ENCODE measurements around the gene AGFG1.

Gene AGFG1

DNA sequence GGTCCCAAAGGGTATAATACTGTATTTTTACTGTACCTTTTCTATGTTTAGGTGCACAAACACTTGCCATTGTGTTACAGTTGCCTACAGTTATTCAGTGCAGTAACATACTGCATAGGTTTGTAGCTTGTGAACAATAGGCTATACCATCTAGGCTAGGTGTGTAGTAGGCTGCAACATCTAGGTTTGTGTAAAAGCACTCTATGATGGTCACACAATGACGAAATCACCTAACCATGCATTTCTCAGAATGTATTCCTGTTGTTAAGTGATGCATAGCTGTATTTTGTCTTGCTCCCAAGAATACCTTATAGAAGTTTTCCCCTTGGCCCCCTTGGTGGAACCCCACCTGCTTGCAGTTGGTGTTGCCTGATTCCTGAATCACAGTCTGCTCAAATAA lies 29.3 kb upstream of the AGFG1 start:
- TF ChIP-seq, protein P1, sequence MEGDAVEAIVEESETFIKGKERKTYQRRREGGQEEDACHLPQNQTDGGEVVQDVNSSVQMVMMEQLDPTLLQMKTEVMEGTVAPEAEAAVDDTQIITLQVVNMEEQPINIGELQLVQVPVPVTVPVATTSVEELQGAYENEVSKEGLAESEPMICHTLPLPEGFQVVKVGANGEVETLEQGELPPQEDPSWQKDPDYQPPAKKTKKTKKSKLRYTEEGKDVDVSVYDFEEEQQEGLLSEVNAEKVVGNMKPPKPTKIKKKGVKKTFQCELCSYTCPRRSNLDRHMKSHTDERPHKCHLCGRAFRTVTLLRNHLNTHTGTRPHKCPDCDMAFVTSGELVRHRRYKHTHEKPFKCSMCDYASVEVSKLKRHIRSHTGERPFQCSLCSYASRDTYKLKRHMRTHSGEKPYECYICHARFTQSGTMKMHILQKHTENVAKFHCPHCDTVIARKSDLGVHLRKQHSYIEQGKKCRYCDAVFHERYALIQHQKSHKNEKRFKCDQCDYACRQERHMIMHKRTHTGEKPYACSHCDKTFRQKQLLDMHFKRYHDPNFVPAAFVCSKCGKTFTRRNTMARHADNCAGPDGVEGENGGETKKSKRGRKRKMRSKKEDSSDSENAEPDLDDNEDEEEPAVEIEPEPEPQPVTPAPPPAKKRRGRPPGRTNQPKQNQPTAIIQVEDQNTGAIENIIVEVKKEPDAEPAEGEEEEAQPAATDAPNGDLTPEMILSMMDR (IDR thresholded peaks at IDR 0.05), result no peak

DNA sequence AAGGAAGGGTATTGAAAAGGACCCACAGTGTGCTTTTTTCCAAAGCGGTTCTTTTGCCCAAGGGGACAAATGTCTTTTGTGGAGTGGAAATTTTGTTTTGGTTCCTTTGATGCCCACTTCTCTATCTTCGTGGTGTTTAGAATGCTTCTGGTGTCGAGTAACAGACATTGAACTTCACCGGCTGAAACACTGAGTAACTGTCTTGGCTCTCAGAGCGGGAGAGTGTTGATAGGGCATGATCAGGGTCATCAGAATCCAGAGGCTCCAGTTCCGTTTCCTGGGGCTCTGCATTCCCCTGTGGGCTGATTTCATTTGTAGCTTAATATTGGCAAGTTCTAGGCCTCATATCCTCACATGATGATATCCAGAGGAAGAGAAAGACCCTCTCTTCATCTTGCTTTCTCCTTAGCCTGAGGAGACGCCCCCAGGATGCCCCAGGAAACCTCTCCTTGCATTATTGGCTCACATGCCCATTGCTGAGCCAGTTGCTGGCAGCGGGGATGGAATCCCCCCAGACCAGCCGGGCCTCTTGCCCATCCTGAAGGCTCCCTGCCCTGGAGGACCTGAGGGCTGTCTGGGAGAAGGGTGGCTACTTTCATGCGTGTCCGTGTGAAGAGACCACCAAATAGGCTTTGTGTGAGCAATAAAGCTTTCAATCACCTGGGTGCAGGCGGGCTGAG lies 27.9 kb upstream of the AGFG1 start:
- TF ChIP-seq, protein P1 (IDR thresholded peaks at IDR 0.05), result no peak

GRCh38 chr2:227447606-227448005 lies 24.4 kb upstream of the AGFG1 start:
- TF ChIP-seq, protein P1 (IDR thresholded peaks at IDR 0.05), result no peak

- TF ChIP-seq, protein P1 (IDR thresholded peaks at IDR 0.05), result no peak
Observed at GRCh38 chr2:227450311-227450841, 21.6 kb upstream of the AGFG1 start.

GRCh38 chr2:227450926-227451654 lies 20.9 kb upstream of the AGFG1 start:
- TF ChIP-seq, protein P1 (IDR thresholded peaks at IDR 0.05), result no peak

GRCh38 chr2:227451655-227451992 lies 20.3 kb upstream of the AGFG1 start:
- TF ChIP-seq, protein P1 (IDR thresholded peaks at IDR 0.05), result no peak

- TF ChIP-seq, protein P1 (IDR thresholded peaks at IDR 0.05), result no peak
Observed at GRCh38 chr2:227453810-227454209, 18.1 kb upstream of the AGFG1 start.

All from LNCAP (cell line).